GM18499 (cell line): Measurements from ENCODE around the gene CD177.
"Not testable (repeated sequence)": the region's sequence is repeated elsewhere in the genome, so short reads cannot be mapped to it uniquely, and the experiment has no call there.

ENCODE experiments used
- ATAC-seq: cut with Tn5 transposase; IDR thresholded peaks from one replicate; pipeline ENCODE4 v1.9.1; 2021; ENCODE audit warnings: moderate number of reproducible peaks; ENCODE audit not compliant: insufficient read depth, unreplicated experiment

The CD177 gene

DNA sequence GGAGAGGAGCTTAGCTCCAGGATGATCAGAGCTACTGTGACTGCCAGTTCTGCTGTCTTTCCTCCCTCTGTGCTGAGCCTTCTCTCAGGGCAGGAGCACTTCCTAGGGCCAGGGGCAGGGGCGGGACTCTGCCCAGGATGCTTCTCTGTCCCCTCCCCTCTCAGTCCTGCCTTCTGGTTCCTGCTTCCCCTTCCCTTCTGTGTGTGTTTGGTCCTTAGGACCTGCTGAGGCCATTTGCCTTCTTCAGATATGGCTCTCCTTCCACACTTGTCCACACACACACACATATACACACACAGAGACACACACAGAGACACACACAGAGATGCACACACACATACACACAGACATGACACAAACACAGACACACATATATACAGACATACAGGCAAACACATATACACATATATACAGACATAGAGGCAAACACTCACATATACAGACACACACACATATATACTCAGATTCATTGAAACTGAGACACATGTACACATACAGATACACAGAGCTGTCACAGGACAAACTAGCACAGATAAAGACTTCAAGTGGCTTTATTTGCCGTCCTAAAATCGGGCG lies 22.0 kb upstream of the CD177 start:
- no peak for ATAC-seq

DNA sequence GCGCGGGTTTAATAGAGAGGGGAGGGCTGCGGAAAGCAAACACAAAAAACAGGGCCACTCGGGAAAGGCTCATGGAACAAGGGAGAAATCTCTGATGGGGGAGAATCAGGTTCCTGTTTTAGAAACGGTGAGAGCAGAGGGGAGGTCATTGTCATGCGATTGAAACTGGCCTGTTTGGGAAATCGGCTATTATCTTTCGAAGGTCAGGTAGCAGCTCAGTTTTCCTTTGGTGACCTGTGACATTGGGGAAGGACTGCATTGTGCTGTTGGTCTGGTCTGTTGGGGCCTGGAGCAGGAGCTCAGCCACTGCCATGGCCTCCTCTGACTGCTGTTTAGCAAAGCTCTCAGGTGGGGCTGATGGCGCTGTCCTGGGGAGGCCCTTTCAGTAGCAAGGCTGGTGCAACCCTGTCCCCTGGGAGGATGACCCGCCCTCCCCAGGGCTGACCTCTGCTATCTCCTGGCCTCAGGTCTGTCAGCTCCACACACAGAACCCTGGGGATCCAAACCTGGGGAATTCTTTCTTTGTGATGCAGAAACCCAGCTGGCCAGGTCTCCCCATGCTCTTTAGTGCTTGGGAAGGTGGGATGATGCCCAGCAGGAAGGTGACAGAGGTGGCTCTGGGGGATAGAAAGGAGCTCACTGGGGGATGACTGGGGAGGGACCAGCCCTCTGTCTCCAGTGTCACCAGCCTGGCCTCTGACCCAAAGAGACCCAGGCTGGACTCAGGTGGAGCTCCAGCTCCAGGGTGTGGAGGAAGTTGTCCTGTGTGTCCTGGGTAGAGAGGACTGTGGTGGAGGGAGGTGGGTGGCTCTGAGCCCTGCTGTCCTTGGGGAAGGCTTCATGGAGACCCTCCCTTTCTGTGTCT lies 21.2 kb upstream of the CD177 start:
- ATAC-seq = no peak

DNA sequence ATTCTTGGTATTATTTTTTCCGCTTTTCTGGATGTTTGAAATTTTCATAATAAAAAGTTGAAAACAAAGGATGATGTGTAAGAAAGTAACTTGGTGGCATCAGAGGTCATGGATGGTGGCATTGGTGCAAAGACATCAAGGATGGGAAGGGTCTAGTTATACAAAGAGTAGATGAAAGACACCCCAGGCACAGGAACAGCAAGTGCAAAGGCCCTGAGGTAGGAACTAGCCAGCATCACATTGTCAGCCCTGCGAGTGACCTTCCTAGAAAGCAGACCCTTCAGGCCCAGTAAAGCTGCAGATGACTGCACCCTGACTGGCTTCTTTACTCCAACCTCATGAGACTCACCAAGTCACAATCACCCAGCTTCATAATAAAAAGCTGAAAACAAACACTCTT lies 17.0 kb upstream of the CD177 start:
- not testable (repeated sequence) for ATAC-seq

DNA sequence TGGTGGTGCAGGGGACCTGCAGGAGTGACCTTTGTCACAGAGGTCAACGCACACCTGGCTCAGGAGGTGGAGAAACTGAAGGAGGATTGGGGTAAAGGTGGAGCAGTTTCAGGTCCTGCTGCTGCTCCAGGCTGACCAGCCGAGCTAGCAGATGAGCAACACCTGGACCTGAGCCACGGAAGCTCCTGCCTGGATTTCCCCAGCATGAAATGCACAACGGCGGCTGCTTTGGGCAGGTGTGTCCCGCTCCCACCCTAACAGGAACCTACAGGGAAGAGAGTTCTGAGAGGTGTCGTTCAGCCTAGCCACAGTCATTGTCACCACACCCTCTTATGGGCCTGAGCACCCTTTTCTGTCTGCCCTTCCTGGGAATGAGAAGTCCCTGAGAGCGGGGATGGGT lies 15.7 kb upstream of the CD177 start:
- ATAC-seq = no peak

- ATAC-seq = no peak
These were observed 15.0 kb upstream of the CD177 start for GRCh38 chr19:43338530-43338929.

- not testable (repeated sequence) for ATAC-seq
These were observed 14.1 kb upstream of the CD177 start for GRCh38 chr19:43339243-43339930.

DNA sequence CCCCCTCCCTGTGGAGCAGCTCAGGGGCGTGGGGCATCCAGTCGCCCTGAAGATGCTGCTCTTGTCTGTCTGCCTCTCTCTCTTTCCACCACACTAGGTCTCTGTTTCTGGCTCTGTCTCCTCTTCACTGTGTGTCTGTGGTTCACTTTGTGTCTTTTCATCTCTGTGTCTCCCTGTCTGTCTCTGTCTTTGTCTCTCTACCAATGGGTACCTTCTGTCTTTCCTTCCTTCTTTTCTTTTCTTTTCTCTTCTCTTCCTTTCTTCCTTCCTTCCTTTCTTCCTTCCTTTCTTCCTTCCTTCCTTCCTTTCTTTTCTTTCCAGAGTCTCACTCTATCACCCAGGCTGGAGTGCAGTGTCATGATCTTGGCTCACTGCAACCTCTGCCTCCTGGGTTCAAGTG lies 13.4 kb upstream of the CD177 start:
- ATAC-seq = not testable (repeated sequence)

DNA sequence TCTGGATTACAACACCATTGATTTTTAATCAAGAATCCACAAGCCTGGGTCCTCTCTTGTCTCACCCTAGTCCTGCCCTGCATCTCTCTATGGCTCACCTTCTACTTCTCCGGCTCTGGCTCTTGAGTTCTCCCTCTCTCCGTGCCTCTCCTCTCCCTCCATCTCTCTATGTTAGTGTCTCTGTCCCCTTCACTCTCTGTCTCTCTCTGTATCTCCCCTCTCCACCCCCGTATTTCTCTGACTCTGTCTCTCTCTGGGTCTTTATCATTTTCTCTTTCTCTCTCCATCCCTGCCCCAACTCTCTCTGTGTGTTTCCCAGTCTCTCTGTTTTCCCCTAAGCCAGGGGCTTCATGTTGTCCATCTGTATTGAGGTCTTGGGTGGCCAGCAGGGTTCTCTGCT lies 12.4 kb upstream of the CD177 start:
- not testable (repeated sequence) for ATAC-seq

- not testable (repeated sequence) for ATAC-seq
These were observed 11.4 kb upstream of the CD177 start for GRCh38 chr19:43342104-43342503.

GRCh38 chr19:43344347-43344925 lies 9.1 kb upstream of the CD177 start:
- ATAC-seq = not testable (repeated sequence)

DNA sequence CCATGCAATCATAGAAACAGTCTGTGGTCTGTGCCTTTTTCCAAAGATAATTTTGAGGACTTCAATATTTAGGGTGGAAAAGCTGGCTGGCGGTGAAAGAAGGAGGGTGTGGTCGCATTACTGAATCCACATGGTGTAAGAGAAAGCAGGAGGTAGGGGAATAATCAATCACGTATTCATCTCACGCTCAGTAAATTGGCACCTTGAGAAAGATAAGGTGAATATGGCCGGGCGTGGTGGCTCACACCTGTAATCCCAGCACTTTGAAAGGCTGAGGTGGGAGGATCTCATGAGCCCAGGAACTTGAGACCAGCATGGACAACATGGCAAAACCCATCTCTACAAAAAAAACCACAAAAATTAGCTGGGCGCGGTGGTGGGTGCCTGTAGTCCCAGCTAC lies 3.7 kb upstream of the CD177 start:
- ATAC-seq = not testable (repeated sequence)

DNA sequence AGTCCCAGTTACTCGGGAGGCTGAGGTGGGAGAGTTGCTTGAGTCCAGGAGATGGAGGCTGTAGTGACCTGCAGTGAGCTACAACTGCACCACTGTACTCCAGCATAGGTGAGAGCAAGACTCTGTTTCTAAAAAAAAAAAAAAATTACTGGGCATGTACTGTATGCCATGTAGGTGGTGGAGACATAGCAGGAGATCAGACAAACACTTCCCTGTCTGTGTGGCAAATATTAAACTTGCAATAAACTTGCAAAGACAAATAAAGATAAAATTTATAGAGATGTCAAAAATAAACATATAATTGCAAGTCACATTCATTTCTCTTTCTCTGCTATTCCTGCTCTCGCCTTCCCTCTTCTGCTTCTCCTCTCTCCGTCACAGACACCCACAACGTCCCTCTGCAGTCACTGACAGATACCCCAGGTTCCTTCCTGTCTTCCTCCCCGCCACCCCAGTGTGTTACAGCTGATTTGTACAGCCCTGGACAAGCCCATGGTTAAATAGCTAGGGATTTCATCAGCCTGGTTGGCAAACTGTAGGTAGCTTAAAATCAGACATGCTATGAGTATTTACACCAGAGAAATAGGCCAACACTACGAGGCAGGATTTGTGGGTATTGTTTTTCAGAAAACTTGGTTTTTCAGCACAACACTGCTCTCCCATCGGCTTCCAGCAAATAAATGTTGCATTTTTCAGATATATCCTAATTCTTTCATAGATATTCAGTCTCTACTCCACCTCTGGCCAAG lies 1.3 kb upstream of the CD177 start:
- no peak for ATAC-seq

GRCh38 chr19:43354305-43354627 lies 780 bp downstream of the CD177 start:
- no peak for ATAC-seq

- not testable (repeated sequence) for ATAC-seq
These were observed 3.3 kb downstream of the CD177 start for GRCh38 chr19:43356749-43357148.

- ATAC-seq = no peak
These were observed 8.7 kb downstream of the CD177 start for GRCh38 chr19:43362179-43362578.

GRCh38 chr19:43362745-43363144 lies 9.3 kb downstream of the CD177 start:
- no peak for ATAC-seq

DNA sequence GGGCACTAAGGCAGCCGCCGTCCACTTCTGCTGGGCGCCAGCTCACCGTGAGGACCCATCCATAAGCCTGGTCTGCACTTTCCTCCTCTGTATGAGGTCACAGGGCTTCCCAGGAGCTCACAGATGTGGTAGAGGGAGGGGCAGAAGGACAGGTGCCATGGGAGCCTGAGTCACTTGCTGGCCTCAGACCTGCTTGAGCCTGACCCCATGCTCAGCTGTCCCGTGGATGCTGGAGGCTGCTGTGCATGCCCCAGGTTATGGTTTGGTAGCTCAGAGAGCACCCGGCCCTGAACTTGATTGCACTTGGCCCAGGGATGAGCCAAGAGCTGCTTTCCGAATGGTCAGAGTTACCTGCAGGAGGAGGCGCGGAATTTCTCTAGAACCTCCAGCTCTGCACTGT lies 12.2 kb downstream of the CD177 start:
- ATAC-seq = not testable (repeated sequence)

DNA sequence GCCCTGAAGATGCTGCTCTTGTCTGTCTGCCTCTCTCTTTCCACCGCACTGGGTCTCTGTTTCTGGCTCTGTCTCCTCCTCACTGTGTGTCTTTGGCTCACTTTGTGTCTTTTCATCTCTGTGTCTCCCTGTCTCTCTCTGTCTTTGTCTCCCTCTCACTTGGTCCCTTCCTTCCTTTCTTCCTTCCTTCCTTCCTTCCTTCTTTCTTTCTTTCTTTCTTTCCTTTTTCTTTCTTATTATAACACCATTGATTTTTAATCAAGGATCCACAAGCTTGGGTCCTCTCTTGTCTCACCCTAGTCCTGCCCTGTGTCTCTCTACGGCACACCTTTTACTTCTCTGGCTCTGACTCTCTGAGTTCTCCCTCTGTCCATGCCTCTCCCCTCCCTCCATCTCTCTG lies 14.3 kb downstream of the CD177 start:
- ATAC-seq = no peak

GRCh38 chr19:43368897-43369296 lies 15.4 kb downstream of the CD177 start:
- not testable (repeated sequence) for ATAC-seq

- no peak for ATAC-seq
These were observed 18.4 kb downstream of the CD177 start for GRCh38 chr19:43371909-43372308.
